Neural cell (in vitro differentiated cells): ENCODE measurements around the gene COL5A1. TPM values are rescaled to one million over a fixed set of nuclear protein-coding genes. Genes with fewer than 3 reads are reported as not detected.

Experiments used
- H2AFZ ChIP-seq: fragments of 200-600, 300-800 bp; sonication (generic), shearing (Covaris generic); 2 replicates; pipeline ENCODE4 v1.6.0; 2014; ENCODE audit warnings: low read depth, mild to moderate bottlenecking, antibody characterized with exemption, low read length, moderate library complexity
- H3F3A ChIP-seq: fragments of 200-600 bp; shearing (Covaris generic); 2 replicates; pipeline ENCODE4 v1.6.1; 2016; ENCODE audit warnings: mild to moderate bottlenecking, moderate library complexity, mixed read lengths, antibody characterized with exemption, low read length; ENCODE audit not compliant: insufficient read depth, poor library complexity, severe bottlenecking
- H3K27ac ChIP-seq: fragments of 200-600, 300-800 bp; sonication (generic), shearing (Covaris generic); 2 replicates; pipeline ENCODE4 v1.5.1; 2014; ENCODE audit warnings: mild to moderate bottlenecking, low read length, moderate library complexity
- H3K27me3 ChIP-seq: fragments of 300-800, 200-600 bp; sonication (generic), shearing (Covaris generic); 2 replicates; pipeline ENCODE4 v1.6.0; 2014; ENCODE audit warnings: mild to moderate bottlenecking, low read depth, low read length, moderate library complexity; ENCODE audit not compliant: insufficient read depth
- H3K36me3 ChIP-seq: fragments of 300-800, 200-600 bp; sonication (generic), shearing (Covaris generic); 2 replicates; pipeline ENCODE4 v1.5.1; 2014; ENCODE audit warnings: mild to moderate bottlenecking, antibody characterized with exemption, low read length, moderate library complexity; ENCODE audit not compliant: insufficient read depth
- H3K4me2 ChIP-seq: fragments of 300-800, 200-600 bp; sonication (generic), shearing (Covaris generic); 2 replicates; pipeline ENCODE4 v1.6.0; 2014; ENCODE audit warnings: mild to moderate bottlenecking, low read length
- H3K4me3 ChIP-seq: fragments of 300-800, 200-600 bp; sonication (generic), shearing (Covaris generic); 2 replicates; pipeline ENCODE4 v1.5.1; 2014; ENCODE audit warnings: mild to moderate bottlenecking, low read length, moderate library complexity
- H3K79me2 ChIP-seq: fragments of 200-600 bp; shearing (Covaris generic); replicated peaks from 2 replicates; pipeline ENCODE4 v1.6.0; 2014; ENCODE audit warnings: mild to moderate bottlenecking, low read length, moderate library complexity; ENCODE audit not compliant: insufficient read depth
- H3K9ac ChIP-seq: fragments of 300-800, 200-600 bp; sonication (generic), shearing (Covaris generic); 2 replicates; pipeline ENCODE4 v1.6.1; 2016; ENCODE audit warnings: mild to moderate bottlenecking, low read length, mixed read lengths
- H3K9me2 ChIP-seq: fragments of 200-600 bp; shearing (Covaris generic); 2 replicates; pipeline ENCODE4 v1.6.1; 2016; ENCODE audit warnings: mild to moderate bottlenecking, low read length, mixed read lengths; ENCODE audit not compliant: insufficient read depth
- H3K9me3 ChIP-seq: fragments of 200-600, 300-800 bp; sonication (generic), shearing (Covaris generic); 2 replicates; pipeline ENCODE4 v1.6.1; 2016; ENCODE audit warnings: mild to moderate bottlenecking, mixed run types, low read length, moderate library complexity, mixed read lengths
- H4K20me1 ChIP-seq: fragments of 200-600 bp; shearing (Covaris generic); 2 replicates; pipeline ENCODE4 v1.6.1; 2016; ENCODE audit warnings: mild to moderate bottlenecking, mixed run types; ENCODE audit not compliant: insufficient read depth
- CTCF ChIP-seq: fragments of 450-650 bp; IDR thresholded peaks from 2 replicates; pipeline ENCODE4 v1.5.1; 2014; ENCODE audit warnings: antibody characterized with exemption, mild to moderate bottlenecking, moderate library complexity; ENCODE audit not compliant: poor library complexity, severe bottlenecking
- EP300 ChIP-seq: fragments of 450-650 bp; conservative IDR thresholded peaks from 2 replicates; pipeline ENCODE4 v1.6.1; 2014; ENCODE audit warnings: antibody characterized with exemption, mild to moderate bottlenecking, moderate library complexity; ENCODE audit not compliant: poor library complexity, severe bottlenecking
- EZH2 ChIP-seq: fragments of 200-600, 300-800 bp; shearing (Covaris generic), sonication (generic); IDR thresholded peaks from 2 replicates; pipeline ENCODE4 v1.6.1; 2014; ENCODE audit warnings: antibody characterized with exemption, low read length, borderline replicate concordance, mild to moderate bottlenecking; ENCODE audit not compliant: insufficient read depth, poor library complexity, severe bottlenecking
- MXI1 ChIP-seq: fragments of 450-650 bp; conservative IDR thresholded peaks from 2 replicates; pipeline ENCODE4 v1.6.1; 2014; ENCODE audit warnings: antibody characterized with exemption, mild to moderate bottlenecking; ENCODE audit not compliant: poor library complexity, severe bottlenecking
- POLR2AphosphoS5 ChIP-seq: IDR thresholded peaks from 2 replicates; pipeline ENCODE4 v1.6.1; 2012
- RAD21 ChIP-seq: fragments of 450-650 bp; conservative IDR thresholded peaks from 2 replicates; pipeline ENCODE4 v1.6.1; 2014; ENCODE audit warnings: antibody characterized with exemption, mild to moderate bottlenecking, moderate library complexity
- SMC3 ChIP-seq: fragments of 450-650 bp; conservative IDR thresholded peaks from 2 replicates; pipeline ENCODE4 v1.6.1; 2014; ENCODE audit warnings: antibody characterized with exemption, mild to moderate bottlenecking, moderate library complexity; ENCODE audit not compliant: poor library complexity
- TAF1 ChIP-seq: IDR thresholded peaks from 2 replicates; pipeline ENCODE4 v1.6.1; 2012; ENCODE audit warnings: low read depth
- polyA plus RNA-seq: library from polyadenylated mRNA; depleted of rRNA; stranded (reverse); fragments of >200 nt; gene quantifications from 2 replicates; pipeline ENCODE4 v1.2.3, GENCODE V29; 2014
- TF ChIP-seq, protein P1 (sequence below): IDR thresholded peaks from 2 replicates; pipeline ENCODE4 v1.6.1; 2012; ENCODE audit warnings: borderline replicate concordance

Gene COL5A1
- polyA plus RNA-seq, 1 donor from 2014 or later: not detected

- TF ChIP-seq MXI1 (no peak), SMC3 (no peak)
- TF ChIP-seq, protein P1, sequence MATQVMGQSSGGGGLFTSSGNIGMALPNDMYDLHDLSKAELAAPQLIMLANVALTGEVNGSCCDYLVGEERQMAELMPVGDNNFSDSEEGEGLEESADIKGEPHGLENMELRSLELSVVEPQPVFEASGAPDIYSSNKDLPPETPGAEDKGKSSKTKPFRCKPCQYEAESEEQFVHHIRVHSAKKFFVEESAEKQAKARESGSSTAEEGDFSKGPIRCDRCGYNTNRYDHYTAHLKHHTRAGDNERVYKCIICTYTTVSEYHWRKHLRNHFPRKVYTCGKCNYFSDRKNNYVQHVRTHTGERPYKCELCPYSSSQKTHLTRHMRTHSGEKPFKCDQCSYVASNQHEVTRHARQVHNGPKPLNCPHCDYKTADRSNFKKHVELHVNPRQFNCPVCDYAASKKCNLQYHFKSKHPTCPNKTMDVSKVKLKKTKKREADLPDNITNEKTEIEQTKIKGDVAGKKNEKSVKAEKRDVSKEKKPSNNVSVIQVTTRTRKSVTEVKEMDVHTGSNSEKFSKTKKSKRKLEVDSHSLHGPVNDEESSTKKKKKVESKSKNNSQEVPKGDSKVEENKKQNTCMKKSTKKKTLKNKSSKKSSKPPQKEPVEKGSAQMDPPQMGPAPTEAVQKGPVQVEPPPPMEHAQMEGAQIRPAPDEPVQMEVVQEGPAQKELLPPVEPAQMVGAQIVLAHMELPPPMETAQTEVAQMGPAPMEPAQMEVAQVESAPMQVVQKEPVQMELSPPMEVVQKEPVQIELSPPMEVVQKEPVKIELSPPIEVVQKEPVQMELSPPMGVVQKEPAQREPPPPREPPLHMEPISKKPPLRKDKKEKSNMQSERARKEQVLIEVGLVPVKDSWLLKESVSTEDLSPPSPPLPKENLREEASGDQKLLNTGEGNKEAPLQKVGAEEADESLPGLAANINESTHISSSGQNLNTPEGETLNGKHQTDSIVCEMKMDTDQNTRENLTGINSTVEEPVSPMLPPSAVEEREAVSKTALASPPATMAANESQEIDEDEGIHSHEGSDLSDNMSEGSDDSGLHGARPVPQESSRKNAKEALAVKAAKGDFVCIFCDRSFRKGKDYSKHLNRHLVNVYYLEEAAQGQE: no peak
- H3K9me2 ChIP-seq: no peaks in the 10 kb centered on the region
- H3K4me3 ChIP-seq: no peak overlapping the region
- H4K20me1 ChIP-seq: no peaks in the 10 kb centered on the region
- no peaks in the 10 kb centered on the region for H3F3A ChIP-seq
- no peak overlapping the region for H3K4me2 ChIP-seq
- no peaks in the 10 kb centered on the region for H3K27me3 ChIP-seq
- no peak overlapping the region for H3K9ac ChIP-seq
- no peak overlapping the region for H3K27ac ChIP-seq
- H3K79me2 ChIP-seq: no peaks in the 10 kb centered on the region
- H2AFZ ChIP-seq: no peak overlapping the region
- no peaks in the 10 kb centered on the region for H3K9me3 ChIP-seq
- H3K36me3 ChIP-seq: no peaks in the 10 kb centered on the region
Measured at GRCh38 chr9:134848504-134848903, 206.9 kb downstream of the COL5A1 start.

GRCh38 chr9:134850611-134851010, 209.0 kb downstream of the COL5A1 start:
- Histone ChIP-seq H3K27me3 (no peaks in the 10 kb centered on the region), H3K36me3 (no peaks in the 10 kb centered on the region), H2AFZ (no peak overlapping the region), H3K9ac (no peak overlapping the region), H3K27ac (no peak overlapping the region), H4K20me1 (no peaks in the 10 kb centered on the region), H3K4me3 (no peak overlapping the region), H3F3A (no peaks in the 10 kb centered on the region), H3K9me2 (no peaks in the 10 kb centered on the region), H3K4me2 (no peak overlapping the region), H3K79me2 (no peaks in the 10 kb centered on the region), H3K9me3 (no peaks in the 10 kb centered on the region)
- TF ChIP-seq, protein P1: no peak
- TF ChIP-seq TAF1 (no peak), POLR2AphosphoS5 (no peak), CTCF (no peak), EZH2 (no peak), RAD21 (no peak), SMC3 (no peak), MXI1 (no peak), EP300 (no peak)
